MM.1S (cell line): ENCODE data around the gene FBXL13.

ENCODE experiments used
- CTCF ChIP-seq: fragments of 300-600 bp; sonication (generic); IDR thresholded peaks from 2 replicates; pipeline ENCODE4 v1.5.1; 2016; ENCODE audit warnings: antibody characterized with exemption, low read length, mixed read lengths
- EZH2 ChIP-seq: fragments of 300-600 bp; sonication (generic); optimal IDR thresholded peaks from 2 replicates; pipeline ENCODE3; 2017; ENCODE audit warnings: low read depth, mild to moderate bottlenecking, antibody characterized with exemption, low read length, mixed read lengths

- TF ChIP-seq CTCF, result no peak
- TF ChIP-seq EZH2, result no peak
Measured at GRCh38 chr7:102934701-102935100, 139.9 kb downstream of the FBXL13 start.
